K562 (cell line): ENCODE measurements around the gene TLR1. TPM values are rescaled to one million over a fixed set of nuclear protein-coding genes. Genes with fewer than 3 reads are reported as not detected.

Experiments used
- CSDE1 ChIP-seq, 2 experiments: fragments of 450-650 bp; IDR thresholded peaks; 2 replicates each; pipeline ENCODE4 v1.6.1; 2016; ENCODE audit warnings: mild to moderate bottlenecking in 1 of 2
- NCOR1 ChIP-seq: fragments of 450-650 bp; IDR thresholded peaks from 2 replicates; pipeline ENCODE4 v1.6.1; 2016; ENCODE audit warnings: mild to moderate bottlenecking, moderate library complexity
- SAFB2 ChIP-seq: fragments of 200-400 bp; formaldehyde crosslinking; IDR thresholded peaks from 2 replicates; pipeline ENCODE4 v1.6.1; 2018; ENCODE audit warnings: borderline replicate concordance, low read length, low read depth, moderate library complexity; ENCODE audit not compliant: severe bottlenecking
- SNIP1 ChIP-seq: fragments of 450-650 bp; IDR thresholded peaks from 2 replicates; pipeline ENCODE4 v1.7.1; 2017; ENCODE audit warnings: low read depth, mild to moderate bottlenecking
- SRSF7 ChIP-seq: fragments of 200-400 bp; formaldehyde crosslinking; optimal IDR thresholded peaks from 2 replicates; pipeline ENCODE3; 2017; ENCODE audit warnings: mild to moderate bottlenecking, low read depth, low read length
- ZNF609 ChIP-seq: sonication (generic); formaldehyde crosslinking; IDR thresholded peaks from 2 replicates; pipeline ENCODE4 v1.8.1; 2023; ENCODE audit warnings: missing genetic modification reagents, mild to moderate bottlenecking, borderline replicate concordance
- ZNF655 ChIP-seq: fragments of 250-450 bp; sonication (Bioruptor Pico); IDR thresholded peaks from 2 replicates; pipeline ENCODE4 v1.5.0; 2021
- polyA plus RNA-seq, 8 experiments: library from polyadenylated mRNA; depleted of rRNA in 4 of 8; stranded (reverse) in 5 of 8; unstranded in 3 of 8; fragments of >200 nt; fragmentation: Nextera tagmentation in 2 of 8; fragmentation: Illumina TruSeq in 1 of 8; extraction: Ambion mirVana in 2 of 8; extraction: Trizol in 1 of 8; gene quantifications; 2 replicates each; pipeline versions ENCODE4 v1.2.1 to v1.2.3, GENCODE V29; 2011 to 2014; ENCODE audit warnings: inconsistent platforms in 1 of 8, missing spikeins in 1 of 8
- total RNA-seq, 7 experiments: library from RNA; depleted of rRNA in 6 of 7; stranded (reverse); fragments of >200 nt in 6 of 7; fragmentation: Illumina TruSeq in 2 of 7; extraction: Trizol in 2 of 7; gene quantifications; 2 replicates each; pipeline versions ENCODE4 v1.2.1 to v1.2.3, GENCODE V29; 2011 to 2021; ENCODE audit warnings: low replicate concordance in 1 of 7

The TLR1 gene
- total and polyA plus RNA-seq, 9 of the 15 experiments (the other 6 are each of a cell fraction or from before 2014, with no cell fraction given) = 0.11 to 0.49 (median 0.29) TPM

- TF ChIP-seq ZNF655 (CRISPR knock-in tag) (no peak), SNIP1 (no peak), ZNF609 (no peak), SRSF7 (no peak), NCOR1 (no peak), CSDE1 (IDR thresholded peaks at IDR 0.05) (no peak), SAFB2 (no peak)
Observed at GRCh38 chr4:38788317-38788716, 16.3 kb downstream of the TLR1 start (continued).
